ENCODE results near the gene BCL11A.

DNA sequence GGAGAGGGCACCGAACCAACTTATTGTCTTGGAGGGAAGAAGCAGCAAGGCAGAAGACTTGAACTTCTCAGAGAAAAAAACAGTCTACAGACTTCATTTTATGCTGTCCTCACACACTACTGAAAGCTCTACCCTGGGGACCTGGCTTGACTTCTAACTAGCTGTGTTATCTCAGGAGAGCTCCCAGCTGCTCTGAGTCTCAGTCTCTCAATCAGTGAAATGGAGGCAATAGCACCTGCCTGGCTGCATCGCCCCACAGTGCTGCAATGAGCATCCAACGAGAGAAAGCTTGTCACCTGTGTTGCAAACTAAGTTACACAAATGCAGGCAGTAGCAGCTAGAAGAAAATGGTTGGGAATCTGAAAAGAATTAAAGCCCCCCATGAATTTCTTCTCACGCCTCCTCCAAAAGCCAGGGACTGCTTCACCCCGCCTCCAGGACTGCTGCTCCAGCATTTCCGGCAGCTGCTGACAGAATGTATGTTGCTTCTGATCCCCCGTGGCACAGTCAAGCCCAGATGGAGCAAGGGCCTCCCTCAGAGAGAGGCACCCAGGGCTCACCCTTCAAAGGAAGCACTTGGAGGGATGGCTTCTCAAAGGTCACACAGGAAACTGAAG is 116.3 kb downstream of the BCL11A start:
- no peak for TF ChIP-seq REST (IDR thresholded peaks at IDR 0.05; ENCODE audit: low read depth)
- TF ChIP-seq TAF1 (IDR thresholded peaks at IDR 0.05; ENCODE audit: low read depth) = no peak

All from Ishikawa (cell line).